AG09309 (cell line): ENCODE data around the gene GPR15.

ENCODE experiments used
- DNase-seq: peaks from one replicate; pipeline ENCODE4 v3.0.0-alpha.2; 2010; ENCODE audit warnings: low read depth
- H3K4me3 ChIP-seq: 2 replicates; pipeline ENCODE4 v1.5.1; 2011; ENCODE audit warnings: mild to moderate bottlenecking, low read depth, low read length, moderate library complexity; ENCODE audit not compliant: control insufficient read depth
- TF ChIP-seq, protein P1 (sequence below): IDR thresholded peaks from 2 replicates; pipeline ENCODE4 v1.5.1; 2011; ENCODE audit warnings: mild to moderate bottlenecking, low read depth, low read length, inconsistent platforms; ENCODE audit not compliant: insufficient read depth, control insufficient read depth; ENCODE audit errors: missing control alignments

Gene GPR15

DNA sequence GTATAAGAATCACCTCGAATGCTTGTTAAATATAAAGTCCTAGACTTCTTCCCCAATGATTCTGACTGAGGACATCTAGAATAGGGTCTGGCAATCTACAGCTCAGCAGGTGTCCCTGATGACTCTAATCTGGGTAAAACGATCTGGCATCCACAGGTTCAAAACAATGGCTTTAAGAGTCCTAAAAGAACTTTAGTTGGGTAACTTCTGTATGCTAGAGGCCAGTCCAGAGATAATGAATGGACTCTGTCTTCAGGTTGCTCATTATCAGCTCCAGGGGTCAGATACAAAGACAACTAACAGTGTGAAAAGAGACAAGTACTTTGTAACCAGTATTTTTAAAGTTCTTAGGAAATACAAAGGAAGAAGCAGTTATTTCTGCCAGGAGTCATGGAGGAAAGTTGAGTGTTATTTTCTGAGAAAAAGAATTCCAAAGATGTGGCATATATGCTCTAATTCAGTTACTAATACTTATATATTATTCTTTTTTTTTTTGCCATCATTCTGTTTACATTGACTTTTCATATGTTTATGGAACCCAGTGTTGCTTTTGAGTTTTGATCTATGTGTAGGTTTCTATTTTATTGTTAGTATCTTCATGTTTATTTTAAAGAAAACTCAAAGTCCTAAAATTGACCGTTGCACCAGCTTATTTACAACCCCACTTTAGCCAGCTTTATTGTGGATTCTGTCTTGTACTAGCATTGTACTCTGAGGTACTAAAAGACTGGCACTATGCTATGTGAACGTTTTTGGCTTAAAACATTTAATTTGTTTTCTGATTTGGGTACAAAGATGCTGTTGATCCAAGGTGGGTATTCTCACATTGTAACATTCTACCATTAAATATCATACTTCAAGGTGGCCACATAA, 3.1 kb upstream of the GPR15 start:
- no peak for DNase-seq
- H3K4me3 ChIP-seq, result no peak overlapping the region
- TF ChIP-seq, protein P1, sequence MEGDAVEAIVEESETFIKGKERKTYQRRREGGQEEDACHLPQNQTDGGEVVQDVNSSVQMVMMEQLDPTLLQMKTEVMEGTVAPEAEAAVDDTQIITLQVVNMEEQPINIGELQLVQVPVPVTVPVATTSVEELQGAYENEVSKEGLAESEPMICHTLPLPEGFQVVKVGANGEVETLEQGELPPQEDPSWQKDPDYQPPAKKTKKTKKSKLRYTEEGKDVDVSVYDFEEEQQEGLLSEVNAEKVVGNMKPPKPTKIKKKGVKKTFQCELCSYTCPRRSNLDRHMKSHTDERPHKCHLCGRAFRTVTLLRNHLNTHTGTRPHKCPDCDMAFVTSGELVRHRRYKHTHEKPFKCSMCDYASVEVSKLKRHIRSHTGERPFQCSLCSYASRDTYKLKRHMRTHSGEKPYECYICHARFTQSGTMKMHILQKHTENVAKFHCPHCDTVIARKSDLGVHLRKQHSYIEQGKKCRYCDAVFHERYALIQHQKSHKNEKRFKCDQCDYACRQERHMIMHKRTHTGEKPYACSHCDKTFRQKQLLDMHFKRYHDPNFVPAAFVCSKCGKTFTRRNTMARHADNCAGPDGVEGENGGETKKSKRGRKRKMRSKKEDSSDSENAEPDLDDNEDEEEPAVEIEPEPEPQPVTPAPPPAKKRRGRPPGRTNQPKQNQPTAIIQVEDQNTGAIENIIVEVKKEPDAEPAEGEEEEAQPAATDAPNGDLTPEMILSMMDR, result no peak

GRCh38 chr3:98529856-98530459, 1.8 kb upstream of the GPR15 start:
- no peak for DNase-seq
- TF ChIP-seq, protein P1, result no peak
- H3K4me3 ChIP-seq, result no peak overlapping the region

GRCh38 chr3:98530676-98531075, 1.1 kb upstream of the GPR15 start:
- TF ChIP-seq, protein P1, result no peak
- DNase-seq, result no peak
- H3K4me3 ChIP-seq, result no peak overlapping the region

- TF ChIP-seq, protein P1, result no peak
- no peak for DNase-seq
- H3K4me3 ChIP-seq, result no peak overlapping the region
Observed at GRCh38 chr3:98532275-98532637, 478 bp downstream of the GPR15 start.

GRCh38 chr3:98532709-98533571, 1.2 kb downstream of the GPR15 start:
- TF ChIP-seq, protein P1, result no peak
- DNase-seq, result no peak
- H3K4me3 ChIP-seq, result no peak overlapping the region

- TF ChIP-seq, protein P1, result no peak
- no peak for DNase-seq
- H3K4me3 ChIP-seq, result no peak overlapping the region
Observed at GRCh38 chr3:98534168-98534567, 2.4 kb downstream of the GPR15 start.
